Left ventricle myocardium inferior (tissue), 1 donor: ENCODE measurements around the gene SEMA7A. TPM values are rescaled to one million over a fixed set of nuclear protein-coding genes. Genes with fewer than 3 reads are reported as not detected.

Experiments
- DNase-seq: peaks from one replicate; pipeline ENCODE4 v3.0.0-alpha.2; 2020
- H3K27ac ChIP-seq: fragments of 200-600 bp; replicated peaks from 2 replicates; pipeline ENCODE4 v1.8.0; 2021
- H3K27me3 ChIP-seq: fragments of 200-600 bp; 2 replicates; pipeline ENCODE4 v1.8.0; 2021; ENCODE audit warnings: low read depth
- H3K36me3 ChIP-seq: fragments of 200-600 bp; 2 replicates; pipeline ENCODE4 v1.8.0; 2021
- H3K4me1 ChIP-seq: fragments of 200-600 bp; 2 replicates; pipeline ENCODE4 v1.8.0; 2021
- H3K4me3 ChIP-seq: fragments of 200-600 bp; 2 replicates; pipeline ENCODE4 v1.8.0; 2021; ENCODE audit warnings: mild to moderate bottlenecking, moderate library complexity
- H3K9me3 ChIP-seq: fragments of 200-600 bp; replicated peaks from 2 replicates; pipeline ENCODE4 v1.8.0; 2021
- CTCF ChIP-seq: fragments of 200-600 bp; IDR thresholded peaks from 2 replicates; pipeline ENCODE4 v1.8.0; 2021; ENCODE audit warnings: antibody characterized with exemption, mild to moderate bottlenecking, borderline replicate concordance
- intact Hi-C: fragments of 100-400 bp; cut with micrococcal nuclease; formaldehyde crosslinking; loops from one replicate; pipeline ENCODE4 v1.11.0; 2022
- total RNA-seq: library from RNA; stranded (reverse); fragmentation: NEBNext Ultra II Directional; extraction: Animal tissue kit (Norgen Biotek cat#: 25700); gene quantifications from one replicate; pipeline ENCODE4 v1.2.1, GENCODE V29; 2021
- donor health status: DM: no; HTN: yes; CAD: no; lungs with severe emphysema.

The SEMA7A gene
- total RNA-seq, 1 donor from 2014 or later: 1.5 TPM

GRCh38 chr15:74400313-74400860 is 33.4 kb downstream of the SEMA7A start:
- Histone ChIP-seq H3K4me1 (peaks cover 24% of the 10 kb centered on the region), H3K9me3 (no peaks in the 10 kb centered on the region), H3K4me3 (no peak overlapping the region), H3K27me3 (no peaks in the 10 kb centered on the region), H3K36me3 (no peaks in the 10 kb centered on the region), H3K27ac (no peak overlapping the region)
- no peak for DNase-seq
- TF ChIP-seq CTCF: no peak
- intact Hi-C loops: no loop called here

- Histone ChIP-seq H3K27me3 (no peaks in the 10 kb centered on the region), H3K27ac (no peak overlapping the region), H3K36me3 (no peaks in the 10 kb centered on the region), H3K9me3 (no peaks in the 10 kb centered on the region), H3K4me3 (no peak overlapping the region), H3K4me1 (peaks cover 30% of the 10 kb centered on the region)
- intact Hi-C loops: no loop called here
- no peak for TF ChIP-seq CTCF
- DNase-seq: no peak
Observed at GRCh38 chr15:74399511-74400312, 34.0 kb downstream of the SEMA7A start.

- intact Hi-C loops: no loop called here
- DNase-seq: no peak
- Histone ChIP-seq H3K36me3 (no peaks in the 10 kb centered on the region), H3K4me1 (peaks cover 26% of the 10 kb centered on the region), H3K9me3 (no peaks in the 10 kb centered on the region), H3K27ac (no peak overlapping the region), H3K4me3 (no peak overlapping the region), H3K27me3 (no peaks in the 10 kb centered on the region)
- TF ChIP-seq CTCF: no peak
Observed at GRCh38 chr15:74399100-74399499, 34.7 kb downstream of the SEMA7A start.

GRCh38 chr15:74398183-74398582 is 35.6 kb downstream of the SEMA7A start:
- intact Hi-C loops: no loop called here
- H3K27me3 ChIP-seq: no peaks in the 10 kb centered on the region

More at GRCh38 chr15:74398183-74398582, 35.6 kb downstream of the SEMA7A start:
- Histone ChIP-seq H3K27ac (no peak overlapping the region), H3K36me3 (no peaks in the 10 kb centered on the region), H3K4me3 (no peak overlapping the region), H3K4me1 (peaks cover 17% of the 10 kb centered on the region), H3K9me3 (no peaks in the 10 kb centered on the region)
- TF ChIP-seq CTCF: no peak
- DNase-seq: no peak
